SK-N-SH treated with all-trans-retinoic acid at 6 μM for 48 hours (cell line): Measurements from ENCODE around the gene C11orf68.

ENCODE experiments used
- ATAC-seq: fragments of 200-7000 bp; cut with Tn5 transposase; 3 replicates; pipeline ENCODE4 v1.9.1; 2020; ENCODE audit warnings: mild to moderate bottlenecking, moderate library complexity
- ARNTL ChIP-seq: fragments of 450-650 bp; formaldehyde crosslinking; IDR thresholded peaks from 2 replicates; pipeline ENCODE4 v1.5.0; 2020; ENCODE audit warnings: low read depth, mild to moderate bottlenecking, moderate library complexity, borderline replicate concordance
- BACH2 ChIP-seq: fragments of 250-450 bp; sonication (Bioruptor Pico); IDR thresholded peaks from 2 replicates; pipeline ENCODE4 v1.9.0; 2021; ENCODE audit warnings: mild to moderate bottlenecking, borderline replicate concordance
- CSDC2 ChIP-seq: fragments of 250-450 bp; sonication (Bioruptor Pico); IDR thresholded peaks from 2 replicates; pipeline ENCODE4 v1.5.0; 2020; ENCODE audit warnings: mild to moderate bottlenecking, moderate library complexity
- ESRRG ChIP-seq: fragments of 250-450 bp; sonication (Bioruptor Pico); IDR thresholded peaks from 2 replicates; pipeline ENCODE4 v1.6.1; 2021; ENCODE audit warnings: mild to moderate bottlenecking
- ISL1 ChIP-seq: fragments of 250-450 bp; sonication (Bioruptor Pico); IDR thresholded peaks from 2 replicates; pipeline ENCODE4 v2.1.2; 2022; ENCODE audit warnings: mild to moderate bottlenecking, moderate library complexity
- OSR1 ChIP-seq: fragments of 250-450 bp; sonication (Bioruptor Pico); IDR thresholded peaks from 2 replicates; pipeline ENCODE4 v1.8.0; 2022; ENCODE audit warnings: moderate library complexity, mild to moderate bottlenecking, inconsistent platforms
- PPARA ChIP-seq: fragments of 250-450 bp; sonication (Bioruptor Pico); IDR thresholded peaks from 2 replicates; pipeline ENCODE4 v1.5.0; 2020; ENCODE audit warnings: mild to moderate bottlenecking, borderline replicate concordance
- RARB ChIP-seq: fragments of 250-450 bp; sonication (Bioruptor Pico); IDR thresholded peaks from 2 replicates; pipeline ENCODE4 v1.8.0; 2021; ENCODE audit warnings: mild to moderate bottlenecking, moderate library complexity
- SNAI2 ChIP-seq: fragments of 250-450 bp; sonication (Bioruptor Pico); IDR thresholded peaks from 2 replicates; pipeline ENCODE4 v1.5.0; 2020; ENCODE audit warnings: mild to moderate bottlenecking, moderate library complexity
- TCF4 ChIP-seq: fragments of 250-450 bp; sonication (Bioruptor Pico); IDR thresholded peaks from 2 replicates; pipeline ENCODE4 v1.8.0; 2021; ENCODE audit warnings: mild to moderate bottlenecking, moderate library complexity, borderline replicate concordance
- TOX ChIP-seq: fragments of 250-450 bp; sonication (Bioruptor Pico); IDR thresholded peaks from 2 replicates; pipeline ENCODE4 v1.8.0; 2021; ENCODE audit warnings: mild to moderate bottlenecking, moderate library complexity, borderline replicate concordance
- ZC3H10 ChIP-seq: fragments of 250-450 bp; sonication (Bioruptor Pico); IDR thresholded peaks from 2 replicates; pipeline ENCODE4 v1.5.1; 2021; ENCODE audit warnings: mild to moderate bottlenecking, moderate library complexity
- ZFP30 ChIP-seq: fragments of 450-650 bp; formaldehyde crosslinking; IDR thresholded peaks from 2 replicates; pipeline ENCODE4 v1.5.0; 2022; ENCODE audit warnings: mild to moderate bottlenecking, moderate library complexity
- ZNF565 ChIP-seq: fragments of 450-650 bp; formaldehyde crosslinking; conservative IDR thresholded peaks from 2 replicates; pipeline ENCODE4 v1.5.0; 2020; ENCODE audit warnings: low read depth, mild to moderate bottlenecking, moderate library complexity
- ZNF70 ChIP-seq: fragments of 450-650 bp; formaldehyde crosslinking; IDR thresholded peaks from 2 replicates; pipeline ENCODE4 v1.5.0; 2020; ENCODE audit warnings: mild to moderate bottlenecking, moderate library complexity
- ZNF8 ChIP-seq: fragments of 450-650 bp; formaldehyde crosslinking; IDR thresholded peaks from 2 replicates; pipeline ENCODE4 v1.5.0; 2020; ENCODE audit warnings: mild to moderate bottlenecking, moderate library complexity
- TF ChIP-seq, protein P1 (sequence below): fragments of 250-450 bp; sonication (Bioruptor Pico); IDR thresholded peaks from 2 replicates; pipeline ENCODE4 v1.8.0; 2021; ENCODE audit warnings: low read depth, mild to moderate bottlenecking, moderate library complexity, borderline replicate concordance
- TF ChIP-seq, protein P2 (sequence below): fragments of 250-450 bp; sonication (Bioruptor Pico); IDR thresholded peaks from 2 replicates; pipeline ENCODE4 v1.5.0; 2020; ENCODE audit warnings: mild to moderate bottlenecking, moderate library complexity
- TF ChIP-seq, protein P3 (sequence below): fragments of 250-450 bp; sonication (Bioruptor Pico); IDR thresholded peaks from 2 replicates; pipeline ENCODE4 v1.8.0; 2020; ENCODE audit warnings: mild to moderate bottlenecking, moderate library complexity, borderline replicate concordance

The C11orf68 gene

DNA sequence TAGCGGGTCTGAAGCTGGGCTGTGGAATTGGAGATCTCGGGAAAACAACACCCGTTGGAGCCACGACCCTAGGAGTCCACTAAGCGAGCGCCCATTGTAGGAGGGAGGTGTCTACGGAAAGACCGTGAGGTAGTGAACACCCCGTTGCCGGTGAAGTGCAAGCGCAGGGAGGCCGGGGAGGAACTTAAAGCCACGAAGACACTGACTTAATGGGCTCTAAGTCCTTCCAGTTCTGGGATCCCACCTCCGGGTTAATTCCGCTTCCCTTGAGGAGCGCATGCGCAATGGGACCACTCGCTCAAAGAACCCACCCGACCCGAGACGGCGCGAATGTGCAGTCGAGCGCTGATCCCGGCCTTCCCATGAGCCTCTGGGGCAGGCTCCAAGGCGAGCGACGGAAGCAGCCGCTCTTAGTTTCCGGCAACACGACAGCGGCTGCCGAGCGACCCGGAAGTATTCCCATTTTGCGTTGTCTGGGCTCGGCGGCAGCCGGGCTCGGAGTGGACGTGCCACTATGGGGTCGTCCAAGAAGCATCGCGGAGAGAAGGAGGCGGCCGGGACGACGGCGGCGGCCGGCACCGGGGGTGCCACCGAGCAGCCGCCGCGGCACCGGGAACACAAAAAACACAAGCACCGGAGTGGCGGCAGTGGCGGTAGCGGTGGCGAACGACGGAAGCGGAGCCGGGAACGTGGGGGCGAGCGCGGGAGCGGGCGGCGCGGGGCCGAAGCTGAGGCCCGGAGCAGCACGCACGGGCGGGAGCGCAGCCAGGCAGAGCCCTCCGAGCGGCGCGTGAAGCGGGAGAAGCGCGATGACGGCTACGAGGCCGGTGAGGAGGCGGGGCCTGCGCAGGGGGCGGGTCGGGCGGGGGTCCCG, 42.6 kb upstream of the C11orf68 start, which contains the start of gene SART1:
TSS of gene SART1 (plus strand) at position 468 of the 874 bp plus-strand sequence. CDS start at position 515, 47 bp downstream.
- TF ChIP-seq ESRRG (CRISPR knock-in tag) (no peak), ISL1 (CRISPR knock-in tag) (no peak), ZNF8 (CRISPR knock-in tag) (0 out of 2 replicates have a peak, but pooled peaks have one; percentile 15)
- ATAC-seq: peak; percentile 96

DNA sequence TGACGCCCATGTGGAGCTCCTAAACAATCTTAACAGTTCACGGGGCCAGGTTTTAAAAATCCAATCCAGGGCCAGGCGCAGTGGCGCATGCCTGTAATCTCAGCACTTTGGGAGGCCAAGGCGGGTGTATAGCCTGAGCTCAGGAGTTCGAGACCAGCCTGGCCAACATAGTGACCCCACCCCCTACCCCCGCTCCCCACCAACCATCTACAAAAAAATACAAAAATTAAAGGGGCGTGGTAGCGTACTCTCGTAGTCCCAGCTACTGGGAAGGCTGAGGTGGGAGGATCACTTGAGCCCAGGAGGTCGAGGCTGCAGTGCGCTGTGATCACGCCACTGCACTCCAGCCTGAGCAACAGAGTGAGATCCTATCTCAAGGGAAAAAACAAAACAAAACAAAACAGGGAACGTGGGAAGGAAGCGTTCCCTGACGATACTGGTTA, 42.0 kb upstream of the C11orf68 start:
- no peak for TF ChIP-seq ESRRG (CRISPR knock-in tag)
- ATAC-seq: peak; percentile 20

DNA sequence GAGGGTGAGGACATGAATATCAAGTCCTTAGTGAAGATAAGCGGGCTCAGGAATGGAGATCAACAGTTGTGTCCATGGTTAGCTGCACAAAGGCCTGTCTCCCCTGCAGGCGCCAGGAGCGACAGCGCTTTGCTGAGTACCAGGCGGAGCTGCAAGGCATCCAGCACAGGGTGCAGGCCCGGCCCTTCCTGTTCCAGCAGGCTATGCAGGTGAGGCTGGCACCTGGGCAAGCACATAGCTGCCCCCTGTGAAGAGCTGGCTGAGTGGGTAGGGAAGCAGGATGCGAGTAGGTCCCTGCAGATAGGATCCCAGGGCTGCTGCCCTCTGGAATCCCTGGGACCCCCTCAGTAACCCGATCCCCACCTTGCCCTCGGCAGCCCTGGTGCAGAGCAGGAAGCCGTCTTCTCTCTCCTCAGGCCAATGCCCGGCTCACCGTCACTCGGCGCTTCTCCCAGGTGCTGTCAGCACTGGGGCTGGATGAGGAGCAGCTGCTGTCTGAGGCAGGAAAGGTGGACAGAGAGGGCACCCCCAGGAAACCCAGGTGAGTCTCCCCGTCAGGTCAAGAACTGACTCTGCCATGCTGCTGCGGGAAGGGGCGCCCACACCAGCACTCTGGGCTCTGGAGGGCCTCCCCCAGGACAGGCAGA, 40.0 kb upstream of the C11orf68 start:
- no peak for TF ChIP-seq BACH2
- TF ChIP-seq TOX: no peak
- no peak for TF ChIP-seq ESRRG (CRISPR knock-in tag)
- no peak for TF ChIP-seq SNAI2
- no peak for TF ChIP-seq PPARA (CRISPR knock-in tag)
- no peak for TF ChIP-seq TCF4 (CRISPR knock-in tag)
- TF ChIP-seq, protein P1, sequence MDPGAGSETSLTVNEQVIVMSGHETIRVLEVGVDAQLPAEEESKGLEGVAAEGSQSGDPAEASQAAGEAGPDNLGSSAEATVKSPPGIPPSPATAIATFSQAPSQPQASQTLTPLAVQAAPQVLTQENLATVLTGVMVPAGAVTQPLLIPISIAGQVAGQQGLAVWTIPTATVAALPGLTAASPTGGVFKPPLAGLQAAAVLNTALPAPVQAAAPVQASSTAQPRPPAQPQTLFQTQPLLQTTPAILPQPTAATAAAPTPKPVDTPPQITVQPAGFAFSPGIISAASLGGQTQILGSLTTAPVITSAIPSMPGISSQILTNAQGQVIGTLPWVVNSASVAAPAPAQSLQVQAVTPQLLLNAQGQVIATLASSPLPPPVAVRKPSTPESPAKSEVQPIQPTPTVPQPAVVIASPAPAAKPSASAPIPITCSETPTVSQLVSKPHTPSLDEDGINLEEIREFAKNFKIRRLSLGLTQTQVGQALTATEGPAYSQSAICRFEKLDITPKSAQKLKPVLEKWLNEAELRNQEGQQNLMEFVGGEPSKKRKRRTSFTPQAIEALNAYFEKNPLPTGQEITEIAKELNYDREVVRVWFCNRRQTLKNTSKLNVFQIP (CRISPR knock-in tag): no peak
- TF ChIP-seq ZFP30 (CRISPR knock-in tag): no peak
- TF ChIP-seq, all 23 proteins: peak for 0
- no peak for ATAC-seq

DNA sequence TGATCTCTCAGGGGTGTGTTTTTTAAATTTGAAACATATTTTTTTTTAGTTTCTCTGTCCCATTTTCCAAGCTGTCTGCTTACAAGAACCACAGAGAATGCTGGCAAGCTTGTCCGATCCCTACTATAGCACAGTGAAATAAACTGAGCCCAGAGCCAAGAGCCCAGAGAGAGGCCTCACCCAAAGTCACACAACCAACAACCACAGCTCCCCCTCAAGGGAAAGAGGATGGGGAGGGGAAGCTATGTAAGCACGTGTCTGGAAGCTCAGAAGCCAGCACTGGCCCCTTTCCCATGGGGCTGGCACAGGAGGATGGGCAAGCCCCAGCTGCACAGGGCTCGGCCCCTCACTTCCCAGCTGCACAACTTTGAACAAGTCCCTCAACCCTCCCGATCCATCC, 39.4 kb upstream of the C11orf68 start:
- TF ChIP-seq, protein P2, sequence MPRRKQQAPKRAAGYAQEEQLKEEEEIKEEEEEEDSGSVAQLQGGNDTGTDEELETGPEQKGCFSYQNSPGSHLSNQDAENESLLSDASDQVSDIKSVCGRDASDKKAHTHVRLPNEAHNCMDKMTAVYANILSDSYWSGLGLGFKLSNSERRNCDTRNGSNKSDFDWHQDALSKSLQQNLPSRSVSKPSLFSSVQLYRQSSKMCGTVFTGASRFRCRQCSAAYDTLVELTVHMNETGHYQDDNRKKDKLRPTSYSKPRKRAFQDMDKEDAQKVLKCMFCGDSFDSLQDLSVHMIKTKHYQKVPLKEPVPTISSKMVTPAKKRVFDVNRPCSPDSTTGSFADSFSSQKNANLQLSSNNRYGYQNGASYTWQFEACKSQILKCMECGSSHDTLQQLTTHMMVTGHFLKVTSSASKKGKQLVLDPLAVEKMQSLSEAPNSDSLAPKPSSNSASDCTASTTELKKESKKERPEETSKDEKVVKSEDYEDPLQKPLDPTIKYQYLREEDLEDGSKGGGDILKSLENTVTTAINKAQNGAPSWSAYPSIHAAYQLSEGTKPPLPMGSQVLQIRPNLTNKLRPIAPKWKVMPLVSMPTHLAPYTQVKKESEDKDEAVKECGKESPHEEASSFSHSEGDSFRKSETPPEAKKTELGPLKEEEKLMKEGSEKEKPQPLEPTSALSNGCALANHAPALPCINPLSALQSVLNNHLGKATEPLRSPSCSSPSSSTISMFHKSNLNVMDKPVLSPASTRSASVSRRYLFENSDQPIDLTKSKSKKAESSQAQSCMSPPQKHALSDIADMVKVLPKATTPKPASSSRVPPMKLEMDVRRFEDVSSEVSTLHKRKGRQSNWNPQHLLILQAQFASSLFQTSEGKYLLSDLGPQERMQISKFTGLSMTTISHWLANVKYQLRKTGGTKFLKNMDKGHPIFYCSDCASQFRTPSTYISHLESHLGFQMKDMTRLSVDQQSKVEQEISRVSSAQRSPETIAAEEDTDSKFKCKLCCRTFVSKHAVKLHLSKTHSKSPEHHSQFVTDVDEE: no peak
- TF ChIP-seq SNAI2 (no peak), ZNF70 (no peak), TOX (no peak), ZFP30 (CRISPR knock-in tag) (no peak), ZC3H10 (no peak), CSDC2 (CRISPR knock-in tag) (no peak), ESRRG (CRISPR knock-in tag) (no peak), RARB (CRISPR knock-in tag) (no peak), ISL1 (CRISPR knock-in tag) (no peak), ARNTL (CRISPR knock-in tag) (no peak), BACH2 (no peak)
- TF ChIP-seq, protein P1 (CRISPR knock-in tag): no peak
- no peak for ATAC-seq

DNA sequence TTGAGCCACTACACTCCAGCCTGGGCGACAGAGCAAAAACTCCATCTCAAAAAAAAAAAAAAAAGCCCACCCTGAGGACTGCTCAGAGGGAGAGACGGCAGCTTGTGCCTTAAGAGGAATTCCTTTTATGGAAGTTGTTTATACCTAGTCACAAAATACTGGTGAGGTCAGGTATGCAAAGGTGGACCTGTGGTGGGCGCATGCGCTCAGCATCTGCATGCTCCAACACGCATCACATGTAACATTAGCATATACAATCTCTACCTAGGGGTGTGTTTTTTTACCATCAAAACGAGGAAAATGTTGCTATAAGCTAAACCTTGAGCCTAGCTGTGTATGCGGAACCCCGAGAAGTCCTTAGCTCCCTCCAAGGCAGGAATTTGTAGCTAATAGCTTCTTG, 35.9 kb upstream of the C11orf68 start:
- no peak for ATAC-seq
- TF ChIP-seq OSR1 (no peak), RARB (CRISPR knock-in tag) (no peak), ISL1 (CRISPR knock-in tag) (no peak), TOX (no peak), ZFP30 (CRISPR knock-in tag) (no peak), TCF4 (CRISPR knock-in tag) (no peak), ZNF70 (no peak), ZNF565 (no peak)
- TF ChIP-seq, protein P2: no peak
- TF ChIP-seq, protein P1 (CRISPR knock-in tag): no peak
- TF ChIP-seq, protein P3, sequence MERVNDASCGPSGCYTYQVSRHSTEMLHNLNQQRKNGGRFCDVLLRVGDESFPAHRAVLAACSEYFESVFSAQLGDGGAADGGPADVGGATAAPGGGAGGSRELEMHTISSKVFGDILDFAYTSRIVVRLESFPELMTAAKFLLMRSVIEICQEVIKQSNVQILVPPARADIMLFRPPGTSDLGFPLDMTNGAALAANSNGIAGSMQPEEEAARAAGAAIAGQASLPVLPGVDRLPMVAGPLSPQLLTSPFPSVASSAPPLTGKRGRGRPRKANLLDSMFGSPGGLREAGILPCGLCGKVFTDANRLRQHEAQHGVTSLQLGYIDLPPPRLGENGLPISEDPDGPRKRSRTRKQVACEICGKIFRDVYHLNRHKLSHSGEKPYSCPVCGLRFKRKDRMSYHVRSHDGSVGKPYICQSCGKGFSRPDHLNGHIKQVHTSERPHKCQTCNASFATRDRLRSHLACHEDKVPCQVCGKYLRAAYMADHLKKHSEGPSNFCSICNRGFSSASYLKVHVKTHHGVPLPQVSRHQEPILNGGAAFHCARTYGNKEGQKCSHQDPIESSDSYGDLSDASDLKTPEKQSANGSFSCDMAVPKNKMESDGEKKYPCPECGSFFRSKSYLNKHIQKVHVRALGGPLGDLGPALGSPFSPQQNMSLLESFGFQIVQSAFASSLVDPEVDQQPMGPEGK: no peak
